GM21423 (cell line): Measurements from ENCODE around the gene COBLL1.

Experiments used
- ATAC-seq: cut with Tn5 transposase; IDR thresholded peaks from one replicate; pipeline ENCODE4 v1.9.1; 2021; ENCODE audit warnings: mild to moderate bottlenecking, moderate library complexity; ENCODE audit not compliant: unreplicated experiment

COBLL1 gene

GRCh38 chr2:164792316-164793170 lies 49.1 kb downstream of the COBLL1 start:
- ATAC-seq = no peak

- no peak for ATAC-seq
Observed at GRCh38 chr2:164789968-164790367, 51.7 kb downstream of the COBLL1 start.

DNA sequence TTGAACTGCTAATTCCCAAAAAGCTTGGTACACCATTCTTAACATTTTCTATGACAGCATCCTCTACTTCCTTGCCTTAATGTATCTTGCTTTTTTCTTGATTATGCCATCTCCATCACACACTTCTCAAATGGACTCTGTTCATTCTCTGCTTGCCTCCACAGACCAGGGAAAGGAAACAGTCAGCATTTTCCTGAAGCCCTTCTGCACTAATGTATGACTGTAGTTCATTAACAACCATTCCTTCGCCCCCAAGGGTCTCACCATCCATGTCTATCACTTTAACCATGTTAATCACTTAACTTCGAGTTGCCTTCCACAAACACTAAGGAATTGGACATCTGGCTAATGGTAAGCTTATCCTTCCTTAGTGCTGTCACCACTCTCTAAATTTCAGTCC lies 54.8 kb downstream of the COBLL1 start:
- no peak for ATAC-seq

- ATAC-seq = no peak
Observed at GRCh38 chr2:164785457-164785856, 56.2 kb downstream of the COBLL1 start.

DNA sequence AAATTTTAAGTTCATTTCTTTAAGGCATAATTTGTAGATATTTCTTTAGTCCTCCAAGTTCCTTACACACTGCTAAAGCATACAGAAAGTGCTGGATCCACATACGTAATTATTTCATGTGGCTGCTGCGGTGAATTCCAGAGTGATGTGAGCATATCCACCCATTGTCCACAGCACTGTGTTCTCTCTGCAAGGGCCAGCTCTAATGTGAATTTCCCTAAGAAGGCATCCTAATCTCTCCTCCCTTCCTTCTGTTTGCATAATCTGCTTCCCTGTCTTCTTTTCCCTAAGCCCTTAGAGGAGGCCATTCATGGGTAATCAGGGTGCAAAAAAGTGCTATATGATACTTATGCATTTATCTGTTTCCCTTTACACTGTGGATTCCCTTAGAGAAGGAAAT lies 57.2 kb downstream of the COBLL1 start:
- ATAC-seq = no peak

DNA sequence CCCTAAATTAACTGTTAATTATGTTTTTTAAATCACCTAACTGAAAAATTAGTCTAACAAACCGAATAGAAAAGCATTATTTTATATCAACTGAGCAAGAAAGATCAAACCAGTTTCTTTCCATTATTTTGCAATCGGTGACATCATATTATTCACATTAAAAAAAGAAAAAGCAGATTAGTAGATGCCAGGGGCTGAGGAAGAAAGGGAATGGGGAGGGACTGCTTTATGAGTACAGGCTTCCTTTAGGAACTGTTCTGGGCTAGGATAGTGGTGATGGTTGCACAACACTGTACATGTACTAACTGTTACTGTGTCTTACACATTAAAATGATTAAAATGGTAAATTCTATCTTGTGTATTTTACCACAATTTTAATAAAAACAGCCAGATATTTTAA lies 59.3 kb downstream of the COBLL1 start:
- ATAC-seq = no peak

- no peak for ATAC-seq
Observed at GRCh38 chr2:164781394-164781793, 60.2 kb downstream of the COBLL1 start.

- no peak for ATAC-seq
Observed at GRCh38 chr2:164780611-164781178, 60.9 kb downstream of the COBLL1 start.

GRCh38 chr2:164779383-164780057 lies 62.1 kb downstream of the COBLL1 start:
- no peak for ATAC-seq

GRCh38 chr2:164778723-164779122 lies 62.9 kb downstream of the COBLL1 start:
- no peak for ATAC-seq

DNA sequence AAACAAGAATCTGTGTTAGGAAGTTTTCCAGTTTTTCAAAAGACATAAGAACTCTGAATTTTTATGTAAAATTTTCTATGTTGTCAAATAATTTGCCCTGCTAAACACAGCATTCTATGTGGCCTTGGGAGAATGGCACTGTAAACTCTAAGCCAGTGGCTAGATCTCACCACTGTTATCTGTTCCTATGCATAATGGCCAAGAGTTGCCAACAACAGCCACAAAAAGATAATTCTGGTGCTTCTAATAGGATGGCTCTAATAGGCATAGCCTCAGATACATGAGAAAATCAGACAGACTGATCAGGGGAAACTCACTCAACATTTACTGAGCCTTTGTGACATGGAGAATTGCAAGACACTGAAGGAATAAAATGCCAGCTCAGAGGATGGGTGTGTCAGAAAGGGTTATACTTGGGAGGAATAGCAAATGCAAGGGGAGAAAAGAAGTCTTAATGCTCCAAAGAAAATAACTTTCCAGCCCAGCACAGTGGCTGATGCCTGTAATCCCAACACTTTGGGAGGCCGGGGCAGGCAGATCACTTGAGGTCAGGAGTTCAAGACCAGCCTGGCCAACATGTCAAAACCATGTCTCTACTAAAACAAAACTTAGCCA lies 63.7 kb downstream of the COBLL1 start:
- no peak for ATAC-seq

GRCh38 chr2:164773635-164774034 lies 68.0 kb downstream of the COBLL1 start:
- ATAC-seq = no peak

DNA sequence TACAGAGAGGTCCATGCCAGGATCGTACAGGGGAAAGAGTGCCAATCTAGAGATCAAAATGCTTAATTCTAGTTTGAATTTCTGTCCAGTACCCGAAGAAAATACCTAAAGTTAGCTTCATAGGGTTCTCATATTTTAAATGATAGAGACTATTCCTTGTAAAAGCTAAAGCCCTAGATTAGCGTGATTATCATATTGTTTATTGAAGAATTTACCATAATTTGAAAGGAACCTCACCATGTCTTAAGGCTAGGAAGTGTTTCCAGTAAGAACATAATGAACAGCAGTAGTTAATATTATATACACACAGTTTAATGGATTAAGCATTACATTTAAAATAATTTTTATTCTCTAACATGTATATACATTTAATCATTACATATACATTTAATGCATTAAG lies 68.5 kb downstream of the COBLL1 start:
- ATAC-seq = no peak

DNA sequence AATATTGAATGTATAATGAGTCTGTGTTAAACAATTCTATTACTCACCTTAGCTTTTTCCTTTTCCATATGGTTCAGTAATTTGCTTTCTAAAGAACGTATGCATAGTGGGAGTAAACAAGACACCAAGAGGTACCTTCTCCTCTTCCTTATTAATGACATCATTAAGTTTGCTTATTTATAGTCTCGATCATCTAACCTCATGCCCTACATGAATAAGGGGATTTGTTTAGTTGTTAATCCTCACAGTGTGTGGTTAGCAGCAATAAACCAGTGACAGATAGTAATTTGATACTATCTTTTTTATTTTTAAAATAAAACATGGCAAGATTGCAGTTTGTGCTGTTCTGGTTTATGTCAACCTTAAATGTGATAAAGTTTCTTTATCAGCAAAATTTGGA lies 69.7 kb downstream of the COBLL1 start:
- no peak for ATAC-seq

GRCh38 chr2:164770421-164770916 lies 71.2 kb downstream of the COBLL1 start:
- ATAC-seq = no peak

DNA sequence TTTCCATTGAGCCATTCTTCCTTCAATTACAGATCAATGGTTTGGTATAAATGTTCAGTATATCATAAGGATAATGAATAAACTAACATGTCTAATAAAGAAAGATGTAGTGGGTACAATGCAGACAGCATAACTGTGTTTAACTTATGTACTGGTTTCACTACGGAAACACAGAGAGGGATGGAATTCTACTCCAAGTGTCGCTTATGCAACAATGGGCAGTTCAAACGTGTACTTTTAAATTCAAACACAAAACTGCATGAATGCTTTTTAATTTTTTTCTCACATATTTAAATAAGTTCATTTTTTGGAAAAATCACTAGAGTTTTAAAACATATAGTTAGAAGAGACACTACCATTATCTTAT lies 74.7 kb downstream of the COBLL1 start:
- no peak for ATAC-seq

GRCh38 chr2:164766216-164766953 lies 75.2 kb downstream of the COBLL1 start:
- no peak for ATAC-seq

GRCh38 chr2:164764996-164765395 lies 76.6 kb downstream of the COBLL1 start:
- ATAC-seq = no peak

DNA sequence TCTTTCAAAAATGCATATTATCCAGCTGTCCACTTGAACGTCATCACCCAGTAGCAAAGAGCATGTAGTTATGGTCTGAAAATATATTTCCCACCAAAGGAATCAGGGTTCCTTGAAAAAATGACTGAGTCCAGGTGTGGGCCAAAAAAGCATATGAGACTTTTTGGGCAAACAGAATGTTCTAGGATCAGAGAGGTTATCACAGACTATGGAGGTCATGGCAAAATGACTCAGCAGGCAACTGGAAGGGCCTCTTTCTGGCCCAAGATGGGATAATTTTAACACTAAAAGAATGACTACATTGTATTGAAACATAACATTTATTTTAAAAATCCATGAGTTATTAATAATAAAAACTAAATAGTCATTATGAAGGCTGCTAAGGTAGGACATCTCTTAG lies 77.1 kb downstream of the COBLL1 start:
- no peak for ATAC-seq

GRCh38 chr2:164763431-164763830 lies 78.2 kb downstream of the COBLL1 start:
- no peak for ATAC-seq
